ENCODE results near the gene OSBPL10. TPM values are rescaled to one million over a fixed set of nuclear protein-coding genes. Genes with fewer than 3 reads are reported as not detected.

OSBPL10 gene
- total and polyA plus RNA-seq, 2 donors (not counting 1 experiment from before 2014, with no cell fraction given): 88.5 to 310 TPM

- peak overlapping the region; percentile 43 for H3K4me3 Mint-ChIP-seq
- Histone ChIP-seq H3K9me3 (ENCODE audit: control extremely low read depth in 1 of 3, control insufficient read depth in 2 of 3, insufficient read depth in 1 of 3, low read length in 2 of 3) (no peaks in the 10 kb centered on the region), H3K79me2 (ENCODE audit: control insufficient read depth, insufficient read depth, low read length) (peaks cover 97% of the 10 kb centered on the region), H3K36me3 (replicated peaks in 1 of 2; ENCODE audit: control extremely low read depth in 1 of 2, control insufficient read depth in 1 of 2, extremely low read depth in 1 of 2, insufficient read depth in 2 of 2, low read length in 1 of 2) (peaks cover 3 to 9% of the 10 kb centered on the region in 2 experiments), H3K4me2 (replicated peaks; ENCODE audit: low read depth, low read length, poor library complexity, severe bottlenecking) (peak overlapping the region; percentile 18), H3K9ac (ENCODE audit: low read length) (no peak overlapping the region), H3K27me3 (replicated peaks in 1 of 4; ENCODE audit: control extremely low read depth in 1 of 4, control insufficient read depth in 3 of 4, insufficient read depth in 4 of 4, low read length in 3 of 4) (no peaks in the 10 kb centered on the region), H4K20me1 (ENCODE audit: control insufficient read depth, insufficient read depth, low read length, poor library complexity, severe bottlenecking) (peaks cover 71% of the 10 kb centered on the region), H3K27ac (ENCODE audit: low read length in 2 of 2) (no peak overlapping the region), H3K4me3 (ENCODE audit: control extremely low read depth in 1 of 5, extremely low read depth in 1 of 5, insufficient read depth in 1 of 5, low read depth in 2 of 5, low read length in 4 of 5) (no peak overlapping the region), H2AFZ (ENCODE audit: insufficient read depth, low read depth, low read length, poor library complexity, severe bottlenecking) (no peak overlapping the region), H3K4me1 (ENCODE audit: control insufficient read depth in 2 of 2, insufficient read depth in 2 of 2, low read length in 2 of 2) (peaks cover 53 to 61% of the 10 kb centered on the region in 2 donors)
- H3K27me3 Mint-ChIP-seq: no peaks in the 10 kb centered on the region
- H3K27ac Mint-ChIP-seq: no peak overlapping the region
- no peak for TF ChIP-seq CTCF (IDR thresholded peaks at IDR 0.05)
- no peak for TF ChIP-seq EZH2 (IDR thresholded peaks at IDR 0.05; ENCODE audit: borderline replicate concordance, insufficient read depth, low read depth, low read length, poor library complexity, severe bottlenecking)
- DNase-seq (no peak), ATAC-seq (ENCODE audit: low read depth) (no peak)
- intact Hi-C loops (cut with micrococcal nuclease): no loop called here
- ChIA-PET POLR2A (no interaction called here), CTCF (no interaction called here)
- peaks cover 86% of the 10 kb centered on the region for H3K4me1 Mint-ChIP-seq
- 97% methylated on average over 5 of the region's 5 CpGs for WGBS (ENCODE audit: insufficient coverage)
- no peaks in the 10 kb centered on the region for H3K9me3 Mint-ChIP-seq (ENCODE audit: insufficient read depth)
Measured at GRCh38 chr3:31892500-31892899, 88.6 kb downstream of the OSBPL10 start.

GRCh38 chr3:31891876-31892455, 89.1 kb downstream of the OSBPL10 start:
- no peak overlapping the region for H3K4me3 ChIP-seq (ENCODE audit: control extremely low read depth in 1 of 5, extremely low read depth in 1 of 5, insufficient read depth in 1 of 5, low read depth in 2 of 5, low read length in 4 of 5)
- Mint-ChIP-seq H3K27me3 (no peaks in the 10 kb centered on the region), H3K27ac (peak overlapping the region; percentile 15), H3K9me3 (ENCODE audit: insufficient read depth) (no peaks in the 10 kb centered on the region), H3K4me3 (peak overlapping the region; percentile 20), H3K4me1 (peaks cover 87% of the 10 kb centered on the region)
- DNase-seq: no peak
- peaks cover 97% of the 10 kb centered on the region for H3K79me2 ChIP-seq (ENCODE audit: control insufficient read depth, insufficient read depth, low read length)
- ATAC-seq (ENCODE audit: low read depth): no peak
- H3K9ac ChIP-seq (ENCODE audit: low read length): no peak overlapping the region
- H4K20me1 ChIP-seq (ENCODE audit: control insufficient read depth, insufficient read depth, low read length, poor library complexity, severe bottlenecking): peaks cover 71% of the 10 kb centered on the region
- H3K27me3 ChIP-seq (replicated peaks in 1 of 4; ENCODE audit: control extremely low read depth in 1 of 4, control insufficient read depth in 3 of 4, insufficient read depth in 4 of 4, low read length in 3 of 4): no peaks in the 10 kb centered on the region
- peaks cover 3 to 9% of the 10 kb centered on the region in 2 experiments for H3K36me3 ChIP-seq (replicated peaks in 1 of 2; ENCODE audit: control extremely low read depth in 1 of 2, control insufficient read depth in 1 of 2, extremely low read depth in 1 of 2, insufficient read depth in 2 of 2, low read length in 1 of 2)
- peaks cover 54 to 65% of the 10 kb centered on the region in 2 donors for H3K4me1 ChIP-seq (ENCODE audit: control insufficient read depth in 2 of 2, insufficient read depth in 2 of 2, low read length in 2 of 2)
- no peak overlapping the region for H3K27ac ChIP-seq (ENCODE audit: low read length in 2 of 2)
- WGBS (ENCODE audit: insufficient coverage): 90% methylated on average over 5 of the region's 11 CpGs
- H3K9me3 ChIP-seq (ENCODE audit: control extremely low read depth in 1 of 3, control insufficient read depth in 2 of 3, insufficient read depth in 1 of 3, low read length in 2 of 3): no peaks in the 10 kb centered on the region
- CTCF ChIA-PET: no interaction called here
- intact Hi-C loops (cut with micrococcal nuclease): loop anchor here (2.0 kb wide), 1 partner anchor 13 kb away; no protein-coding TSS in a partner anchor
- H2AFZ ChIP-seq (ENCODE audit: insufficient read depth, low read depth, low read length, poor library complexity, severe bottlenecking): no peak overlapping the region
- POLR2A ChIA-PET: no interaction called here
- H3K4me2 ChIP-seq (replicated peaks; ENCODE audit: low read depth, low read length, poor library complexity, severe bottlenecking): no peak overlapping the region
- TF ChIP-seq CTCF (IDR thresholded peaks at IDR 0.05): no peak
- no peak for TF ChIP-seq EZH2 (IDR thresholded peaks at IDR 0.05; ENCODE audit: borderline replicate concordance, insufficient read depth, low read depth, low read length, poor library complexity, severe bottlenecking)

Measured in B cell (primary cell).